ENCODE measurements around the gene RORC. TPM values are rescaled to one million over a fixed set of nuclear protein-coding genes. Genes with fewer than 3 reads are reported as not detected.

RORC gene
- polyA plus RNA-seq, 1 experiment, result not detected

DNA sequence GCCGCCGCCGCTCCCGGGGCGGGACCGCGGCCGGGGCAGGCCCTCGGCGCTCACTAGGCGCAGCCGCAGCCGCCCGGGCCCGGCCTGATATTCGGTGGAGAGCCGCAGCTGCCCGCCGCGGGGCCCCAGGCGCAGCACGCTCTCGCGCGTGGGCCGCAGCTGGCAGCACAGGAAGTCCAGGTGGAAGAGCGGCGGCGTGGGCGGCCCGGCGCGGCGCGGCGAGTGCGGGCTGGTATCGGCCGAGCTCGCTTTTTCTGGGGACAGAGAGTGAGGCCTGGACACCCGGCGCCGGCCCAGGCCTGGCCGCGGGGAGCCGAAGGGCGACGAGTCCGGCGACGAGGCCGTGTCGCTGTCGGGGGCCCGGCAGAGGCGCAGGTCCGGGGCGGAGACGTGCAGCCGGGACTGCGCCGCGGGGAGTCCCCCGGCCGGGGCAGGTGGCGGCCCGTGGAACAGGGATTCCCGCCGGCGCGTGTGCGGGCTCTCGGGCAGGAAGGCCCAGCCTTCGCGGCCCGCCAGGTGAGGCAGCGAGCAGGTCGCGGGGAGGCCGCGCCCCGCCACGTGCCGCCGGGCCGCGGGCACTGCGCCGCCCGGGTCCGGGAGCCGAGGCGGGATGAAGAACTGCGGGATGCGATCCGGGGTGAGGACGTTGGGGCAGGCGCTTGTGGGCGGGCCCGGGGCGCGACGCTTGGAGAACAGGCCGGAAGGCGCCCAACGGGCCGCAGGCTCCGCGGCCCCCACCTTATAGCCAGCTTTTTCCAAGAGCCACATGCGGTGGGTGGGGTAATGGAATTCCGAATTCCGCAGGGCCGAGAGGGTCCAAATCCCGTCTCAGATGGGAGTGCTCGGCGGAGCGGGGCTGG is 6.8 kb upstream of the RORC start:
- Histone ChIP-seq H3K4me3 (ENCODE audit: low read depth, low read length) (peak overlapping the region; percentile 17; the same call in 1 of the 2 replicates), H3K27ac (ENCODE audit: low read depth, low read length) (no peak overlapping the region), H3K9me3 (ENCODE audit: control insufficient read depth, insufficient read depth, low read length) (peaks cover 7% of the 10 kb centered on the region; the same call in 1 of the 2 replicates), H3K27me3 (ENCODE audit: control insufficient read depth, insufficient read depth, low read length) (peaks cover 55% of the 10 kb centered on the region)
- ChIA-PET CTCF (no interaction called here), POLR2A (no interaction called here)
- DNase-seq (ENCODE audit: low read depth, low spot score), result no peak
- TF ChIP-seq, protein P1, sequence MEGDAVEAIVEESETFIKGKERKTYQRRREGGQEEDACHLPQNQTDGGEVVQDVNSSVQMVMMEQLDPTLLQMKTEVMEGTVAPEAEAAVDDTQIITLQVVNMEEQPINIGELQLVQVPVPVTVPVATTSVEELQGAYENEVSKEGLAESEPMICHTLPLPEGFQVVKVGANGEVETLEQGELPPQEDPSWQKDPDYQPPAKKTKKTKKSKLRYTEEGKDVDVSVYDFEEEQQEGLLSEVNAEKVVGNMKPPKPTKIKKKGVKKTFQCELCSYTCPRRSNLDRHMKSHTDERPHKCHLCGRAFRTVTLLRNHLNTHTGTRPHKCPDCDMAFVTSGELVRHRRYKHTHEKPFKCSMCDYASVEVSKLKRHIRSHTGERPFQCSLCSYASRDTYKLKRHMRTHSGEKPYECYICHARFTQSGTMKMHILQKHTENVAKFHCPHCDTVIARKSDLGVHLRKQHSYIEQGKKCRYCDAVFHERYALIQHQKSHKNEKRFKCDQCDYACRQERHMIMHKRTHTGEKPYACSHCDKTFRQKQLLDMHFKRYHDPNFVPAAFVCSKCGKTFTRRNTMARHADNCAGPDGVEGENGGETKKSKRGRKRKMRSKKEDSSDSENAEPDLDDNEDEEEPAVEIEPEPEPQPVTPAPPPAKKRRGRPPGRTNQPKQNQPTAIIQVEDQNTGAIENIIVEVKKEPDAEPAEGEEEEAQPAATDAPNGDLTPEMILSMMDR (IDR thresholded peaks at IDR 0.05; ENCODE audit: low read depth, low read length), result no peak

DNA sequence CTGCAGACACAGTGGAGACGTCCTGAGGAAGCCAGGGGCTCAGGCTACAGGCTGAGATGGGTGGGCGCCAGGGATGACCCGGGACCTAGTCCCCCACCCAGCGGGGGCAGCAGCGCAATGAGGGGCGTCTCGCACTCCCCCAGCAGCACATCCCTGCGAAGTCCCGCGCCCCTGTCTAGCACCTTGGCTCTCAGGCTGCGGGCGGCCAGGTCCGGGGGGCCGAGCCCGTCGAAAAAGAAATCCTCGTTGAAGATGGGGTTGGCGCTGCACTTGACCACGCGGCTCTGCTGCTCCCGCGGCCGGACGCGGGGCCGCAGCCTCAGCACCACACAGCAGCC is 6.3 kb upstream of the RORC start:
- Histone ChIP-seq H3K27me3 (ENCODE audit: control insufficient read depth, insufficient read depth, low read length) (peaks cover 55% of the 10 kb centered on the region), H3K27ac (ENCODE audit: low read depth, low read length) (no peak overlapping the region), H3K9me3 (ENCODE audit: control insufficient read depth, insufficient read depth, low read length) (peaks cover 7% of the 10 kb centered on the region; the same call in 1 of the 2 replicates), H3K4me3 (ENCODE audit: low read depth, low read length) (no peak overlapping the region)
- POLR2A ChIA-PET, result no interaction called here
- DNase-seq (ENCODE audit: low read depth, low spot score), result no peak
- TF ChIP-seq, protein P1 (IDR thresholded peaks at IDR 0.05; ENCODE audit: low read depth, low read length), result no peak
- CTCF ChIA-PET, result no interaction called here

DNA sequence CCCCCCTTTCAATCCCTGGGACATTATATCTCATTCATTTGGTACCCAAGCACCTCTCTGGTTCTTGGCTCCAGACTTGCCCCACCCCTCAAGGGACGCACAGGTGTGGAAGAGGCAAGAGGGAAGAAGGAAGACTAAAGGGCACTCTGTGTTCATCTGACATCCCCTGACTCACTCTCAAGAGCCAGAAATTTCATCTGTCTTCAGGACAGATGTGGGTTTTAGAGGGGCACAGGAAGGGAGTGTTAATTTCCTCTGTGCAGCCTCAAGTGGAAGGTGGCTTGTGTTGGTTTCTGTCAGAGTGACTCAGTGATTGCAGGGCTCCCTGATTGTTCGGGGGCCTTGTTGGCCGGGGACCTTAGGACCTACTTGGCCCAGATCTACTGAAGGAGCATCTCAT is 5.6 kb upstream of the RORC start:
- CTCF ChIA-PET, result no interaction called here

DNA sequence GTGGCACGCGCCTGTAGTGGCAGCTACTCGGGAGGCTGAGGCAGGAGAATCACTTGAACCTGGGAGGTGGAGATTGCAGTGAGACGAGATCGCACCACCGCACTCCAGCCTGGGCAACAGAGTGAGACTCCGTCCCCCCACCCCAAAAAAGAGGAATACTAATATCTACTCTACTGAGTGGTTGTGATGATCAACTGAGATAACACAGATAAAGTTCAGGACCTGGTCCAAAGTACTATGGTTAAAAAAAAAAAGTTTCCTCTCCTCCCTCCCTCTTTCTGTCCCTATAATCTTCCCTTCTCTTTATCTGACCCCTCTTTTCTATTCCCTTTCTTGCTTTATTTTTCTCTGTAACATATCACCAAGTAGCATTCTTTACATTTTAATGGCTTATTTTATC is 4.0 kb upstream of the RORC start:
- peaks cover 65% of the 10 kb centered on the region for H3K27me3 ChIP-seq (ENCODE audit: control insufficient read depth, insufficient read depth, low read length)
- H3K9me3 ChIP-seq (ENCODE audit: control insufficient read depth, insufficient read depth, low read length), result peaks cover 7% of the 10 kb centered on the region; the same call in 1 of the 2 replicates
- no peak for DNase-seq (ENCODE audit: low read depth, low spot score)
- ChIA-PET CTCF (interaction anchor here (0.6 to 1.1 kb wide), 4 partner anchors 10 to 300 kb away, joined by 3 read pairs; no protein-coding TSS in a partner anchor), POLR2A (no interaction called here)
- TF ChIP-seq, protein P1 (IDR thresholded peaks at IDR 0.05; ENCODE audit: low read depth, low read length), result no peak
- no peak overlapping the region for H3K4me3 ChIP-seq (ENCODE audit: low read depth, low read length)
- H3K27ac ChIP-seq (ENCODE audit: low read depth, low read length), result no peak overlapping the region

More for the DNA sequence above, 5.6 kb upstream of the RORC start:
- no peak for DNase-seq (ENCODE audit: low read depth, low spot score)
- peaks cover 60% of the 10 kb centered on the region for H3K27me3 ChIP-seq (ENCODE audit: control insufficient read depth, insufficient read depth, low read length)
- TF ChIP-seq, protein P1 (IDR thresholded peaks at IDR 0.05; ENCODE audit: low read depth, low read length), result no peak
- H3K27ac ChIP-seq (ENCODE audit: low read depth, low read length), result no peak overlapping the region
- no peak overlapping the region for H3K4me3 ChIP-seq (ENCODE audit: low read depth, low read length)
- POLR2A ChIA-PET, result no interaction called here
- H3K9me3 ChIP-seq (ENCODE audit: control insufficient read depth, insufficient read depth, low read length), result peaks cover 7% of the 10 kb centered on the region; the same call in 1 of the 2 replicates

DNA sequence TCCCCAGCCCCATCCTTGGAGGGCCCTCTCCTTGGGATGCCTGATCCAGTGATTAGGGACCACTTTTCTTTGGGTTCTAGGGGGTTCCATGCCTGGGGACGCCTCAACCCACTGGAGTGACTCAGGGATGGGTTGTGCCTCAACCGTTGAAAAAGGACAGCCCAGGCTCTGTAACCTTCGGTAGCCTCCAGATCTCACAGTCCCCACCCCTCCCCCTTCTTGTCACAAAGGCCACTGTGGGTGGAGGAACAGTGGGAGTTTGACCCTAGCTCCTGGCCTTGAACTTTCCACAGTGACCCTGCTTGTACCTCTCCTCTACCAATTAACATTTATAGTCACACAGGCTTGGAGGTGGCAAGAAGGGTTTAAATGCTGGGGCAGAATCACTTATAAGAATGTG is 2.6 kb upstream of the RORC start:
- Histone ChIP-seq H3K27me3 (ENCODE audit: control insufficient read depth, insufficient read depth, low read length) (peaks cover 56% of the 10 kb centered on the region), H3K27ac (ENCODE audit: low read depth, low read length) (no peak overlapping the region), H3K4me3 (ENCODE audit: low read depth, low read length) (no peak overlapping the region), H3K9me3 (ENCODE audit: control insufficient read depth, insufficient read depth, low read length) (peaks cover 4% of the 10 kb centered on the region; the same call in 1 of the 2 replicates)
- ChIA-PET POLR2A (no interaction called here), CTCF (interaction anchor here (1.5 kb wide), 1 partner anchor 12 kb away, joined by 5 read pairs; no protein-coding TSS in a partner anchor)
- no peak for DNase-seq (ENCODE audit: low read depth, low spot score)
- TF ChIP-seq, protein P1 (IDR thresholded peaks at IDR 0.05; ENCODE audit: low read depth, low read length), result no peak
